MCF 10A (cell line): ENCODE data around the gene TMEM175. TPM values are rescaled to one million over a fixed set of nuclear protein-coding genes. Genes with fewer than 3 reads are reported as not detected.
A peak's percentile ranks its signal among the peaks of the same experiment; 100 is the strongest.
"Not testable (repeated sequence)": the region's sequence is repeated elsewhere in the genome, so short reads cannot be mapped to it uniquely, and the experiment has no call there.

Experiments used
- BruUV-seq: library from RNA; stranded (reverse); fragments of 400-500 nt; replicated peaks from 2 replicates; lab custom pipeline; 2021; lab: Mats Ljungman, UMichigan
- CTCF ChIA-PET: fragments of 300-600 bp; sonication (Branson Sonifier 250); formaldehyde crosslinking; extraction: SDS; loops from one replicate; lab custom pipeline; 2021; ENCODE audit warnings: antibody characterized with exemption, inconsistent platforms; lab: Yijun Ruan, JAX
- POLR2A ChIA-PET: fragments of 300-600, 350-650 bp; sonication (Branson Sonifier 250); formaldehyde crosslinking; extraction: SDS; loops from one replicate; lab custom pipeline; 2020; ENCODE audit warnings: antibody characterized with exemption, inconsistent platforms; lab: Yijun Ruan, JAX
- DNase-seq: peaks from one replicate; pipeline ENCODE4 v3.0.0-alpha.2; 2018; ENCODE audit not compliant: unreplicated experiment
- H3K27ac Mint-ChIP-seq: one replicate; pipeline ENCODE4 v1.8.0; 2022; ENCODE audit warnings: mild to moderate bottlenecking, low read depth, mixed read lengths; ENCODE audit not compliant: unreplicated experiment
- H3K27me3 Mint-ChIP-seq: one replicate; pipeline ENCODE4 v1.8.0; 2022; ENCODE audit warnings: mixed read lengths; ENCODE audit not compliant: insufficient read depth, unreplicated experiment
- H3K36me3 Mint-ChIP-seq: one replicate; pipeline ENCODE4 v1.8.0; 2022; ENCODE audit warnings: mild to moderate bottlenecking, moderate library complexity, mixed read lengths; ENCODE audit not compliant: insufficient read depth, unreplicated experiment
- H3K4me1 Mint-ChIP-seq: one replicate; pipeline ENCODE4 v1.8.0; 2022; ENCODE audit warnings: mixed read lengths; ENCODE audit not compliant: insufficient read depth, unreplicated experiment
- H3K4me3 Mint-ChIP-seq: one replicate; pipeline ENCODE4 v1.8.0; 2022; ENCODE audit warnings: mild to moderate bottlenecking, moderate library complexity, mixed read lengths; ENCODE audit not compliant: unreplicated experiment
- H3K9me3 Mint-ChIP-seq: one replicate; pipeline ENCODE4 v1.8.0; 2022; ENCODE audit warnings: mixed read lengths; ENCODE audit not compliant: unreplicated experiment
- CTCF ChIP-seq: fragments of 200-600 bp; IDR thresholded peaks from one replicate; pipeline ENCODE4 v1.8.0; 2022; ENCODE audit warnings: antibody characterized with exemption, mild to moderate bottlenecking; ENCODE audit not compliant: unreplicated experiment
- intact Hi-C: fragments of 100-400 bp; cut with micrococcal nuclease; formaldehyde crosslinking; loops from 2 replicates; pipeline ENCODE4 v1.14.1; 2022
- total RNA-seq: library from RNA; stranded (reverse); gene quantifications from 2 replicates; pipeline ENCODE4 v1.2.3, GENCODE V29; 2022

The TMEM175 gene
- total RNA-seq, 1 experiment from 2014 or later = 28.9 TPM

GRCh38 chr4:996997-997374 lies 64.7 kb downstream of the TMEM175 start:
- DNase-seq = no peak
- H3K27ac Mint-ChIP-seq = no peak overlapping the region
- no peak for TF ChIP-seq CTCF
- intact Hi-C loops = no loop called here
- H3K4me3 Mint-ChIP-seq = no peak overlapping the region
- H3K4me1 Mint-ChIP-seq = no peaks in the 10 kb centered on the region
- POLR2A ChIA-PET = no interaction called here
- H3K9me3 Mint-ChIP-seq = no peaks in the 10 kb centered on the region
- no TSS peak for BruUV-seq
- peaks cover 10% of the 10 kb centered on the region for H3K36me3 Mint-ChIP-seq
- H3K27me3 Mint-ChIP-seq = peaks cover 19% of the 10 kb centered on the region
- CTCF ChIA-PET = no interaction called here

GRCh38 chr4:997375-998071 lies 65.3 kb downstream of the TMEM175 start:
- no peak for DNase-seq
- no peaks in the 10 kb centered on the region for H3K4me1 Mint-ChIP-seq
- peaks cover 19% of the 10 kb centered on the region for H3K27me3 Mint-ChIP-seq
- TF ChIP-seq CTCF = no peak
- intact Hi-C loops = no loop called here
- H3K9me3 Mint-ChIP-seq = no peaks in the 10 kb centered on the region
- no TSS peak for BruUV-seq
- POLR2A ChIA-PET = interaction anchor here (1.2 kb wide), 1 partner anchor 13 kb away, joined by 5 read pairs; no protein-coding TSS in a partner anchor
- CTCF ChIA-PET = no interaction called here
- H3K27ac Mint-ChIP-seq = no peak overlapping the region
- no peak overlapping the region for H3K4me3 Mint-ChIP-seq
- H3K36me3 Mint-ChIP-seq = peaks cover 10% of the 10 kb centered on the region

GRCh38 chr4:998096-998691 lies 65.9 kb downstream of the TMEM175 start:
- Mint-ChIP-seq H3K4me3 (peak overlapping the region; percentile 31), H3K9me3 (no peaks in the 10 kb centered on the region), H3K4me1 (no peaks in the 10 kb centered on the region), H3K36me3 (peaks cover 10% of the 10 kb centered on the region), H3K27ac (peak overlapping the region; percentile 64), H3K27me3 (peaks cover 19% of the 10 kb centered on the region)
- CTCF ChIA-PET = no interaction called here
- intact Hi-C loops = no loop called here
- no peak for TF ChIP-seq CTCF
- no TSS peak for BruUV-seq
- DNase-seq = no peak
- POLR2A ChIA-PET = interaction anchor here (1.2 kb wide), 1 partner anchor 13 kb away, joined by 5 read pairs; no protein-coding TSS in a partner anchor

GRCh38 chr4:999240-999863 lies 67.1 kb downstream of the TMEM175 start:
- H3K4me3 Mint-ChIP-seq, intact Hi-C loops, BruUV-seq, DNase-seq, H3K27ac Mint-ChIP-seq, CTCF ChIA-PET, H3K4me1 Mint-ChIP-seq, H3K36me3 Mint-ChIP-seq, H3K9me3 Mint-ChIP-seq: not testable (repeated sequence)
- peaks cover 19% of the 10 kb centered on the region for H3K27me3 Mint-ChIP-seq
- POLR2A ChIA-PET = interaction anchor here (0.7 kb wide), 1 partner anchor 265 kb away, joined by 3 read pairs; no protein-coding TSS in a partner anchor
